MG63 (cell line): ENCODE results near the gene NEURL1. TPM values are rescaled to one million over a fixed set of nuclear protein-coding genes. Genes with fewer than 3 reads are reported as not detected.

Source experiments
- DNase-seq: peaks from one replicate; pipeline ENCODE4 v3.0.0-alpha.2; 2020
- H3K27me3 ChIP-seq: fragments of 250-450 bp; sonication (Bioruptor Pico); 2 replicates; pipeline ENCODE4 v1.5.1; 2020; ENCODE audit warnings: mild to moderate bottlenecking, moderate library complexity
- H3K36me3 ChIP-seq: fragments of 250-450 bp; sonication (Bioruptor Pico); 2 replicates; pipeline ENCODE4 v1.5.1; 2020; ENCODE audit warnings: mild to moderate bottlenecking, moderate library complexity
- H3K4me3 ChIP-seq: fragments of 250-450 bp; sonication (Bioruptor Pico); 2 replicates; pipeline ENCODE4 v1.5.1; 2020; ENCODE audit warnings: mild to moderate bottlenecking, moderate library complexity
- H3K9me3 ChIP-seq: fragments of 250-450 bp; sonication (Bioruptor Pico); 2 replicates; pipeline ENCODE4 v1.5.1; 2020; ENCODE audit warnings: mild to moderate bottlenecking, moderate library complexity
- total RNA-seq: library from RNA; depleted of rRNA; stranded (reverse); fragments of >200 nt; shearing (Covaris generic); gene quantifications from 2 replicates; pipeline ENCODE4 v1.2.3, GENCODE V29; 2014; ENCODE audit warnings: low replicate concordance

NEURL1 gene
- total RNA-seq, 1 experiment from 2014 or later = not detected

- DNase-seq = no peak
- Histone ChIP-seq H3K36me3 (no peaks in the 10 kb centered on the region), H3K27me3 (no peaks in the 10 kb centered on the region), H3K4me3 (no peak overlapping the region), H3K9me3 (no peaks in the 10 kb centered on the region)
Measured at GRCh38 chr10:103546401-103546800, 52.9 kb downstream of the NEURL1 start.

- Histone ChIP-seq H3K9me3 (no peaks in the 10 kb centered on the region), H3K4me3 (no peak overlapping the region), H3K36me3 (no peaks in the 10 kb centered on the region), H3K27me3 (no peaks in the 10 kb centered on the region)
- no peak for DNase-seq
Measured at GRCh38 chr10:103547391-103547946, 54.0 kb downstream of the NEURL1 start.

- no peak overlapping the region for H3K4me3 ChIP-seq
- no peaks in the 10 kb centered on the region for H3K27me3 ChIP-seq
- no peaks in the 10 kb centered on the region for H3K36me3 ChIP-seq
- no peak for DNase-seq
- H3K9me3 ChIP-seq = no peaks in the 10 kb centered on the region
Measured at GRCh38 chr10:103548006-103548405, 54.5 kb downstream of the NEURL1 start.

GRCh38 chr10:103548581-103549348, 55.3 kb downstream of the NEURL1 start:
- Histone ChIP-seq H3K36me3 (no peaks in the 10 kb centered on the region), H3K27me3 (no peaks in the 10 kb centered on the region), H3K4me3 (no peak overlapping the region), H3K9me3 (no peaks in the 10 kb centered on the region)
- no peak for DNase-seq

- H3K27me3 ChIP-seq = no peaks in the 10 kb centered on the region
- H3K9me3 ChIP-seq = no peaks in the 10 kb centered on the region
- DNase-seq = no peak
- no peaks in the 10 kb centered on the region for H3K36me3 ChIP-seq
- no peak overlapping the region for H3K4me3 ChIP-seq
Measured at GRCh38 chr10:103549349-103549685, 55.8 kb downstream of the NEURL1 start.

- no peak for DNase-seq
- Histone ChIP-seq H3K27me3 (no peaks in the 10 kb centered on the region), H3K9me3 (no peaks in the 10 kb centered on the region), H3K36me3 (no peaks in the 10 kb centered on the region), H3K4me3 (no peak overlapping the region)
Measured at GRCh38 chr10:103550229-103550628, 56.7 kb downstream of the NEURL1 start.

GRCh38 chr10:103551619-103552602, 58.4 kb downstream of the NEURL1 start:
- Histone ChIP-seq H3K27me3 (no peaks in the 10 kb centered on the region), H3K36me3 (no peaks in the 10 kb centered on the region), H3K9me3 (no peaks in the 10 kb centered on the region), H3K4me3 (no peak overlapping the region)
- no peak for DNase-seq

- DNase-seq = no peak
- Histone ChIP-seq H3K36me3 (no peaks in the 10 kb centered on the region), H3K27me3 (no peaks in the 10 kb centered on the region), H3K9me3 (no peaks in the 10 kb centered on the region), H3K4me3 (no peak overlapping the region)
Measured at GRCh38 chr10:103552856-103553742, 59.6 kb downstream of the NEURL1 start.

GRCh38 chr10:103553743-103554487, 60.4 kb downstream of the NEURL1 start:
- H3K4me3 ChIP-seq = no peak overlapping the region
- DNase-seq = no peak
- H3K36me3 ChIP-seq = no peaks in the 10 kb centered on the region
- no peaks in the 10 kb centered on the region for H3K9me3 ChIP-seq
- H3K27me3 ChIP-seq = no peaks in the 10 kb centered on the region

- Histone ChIP-seq H3K9me3 (no peaks in the 10 kb centered on the region), H3K4me3 (no peak overlapping the region), H3K27me3 (no peaks in the 10 kb centered on the region), H3K36me3 (no peaks in the 10 kb centered on the region)
- peak; percentile 39 for DNase-seq
Measured at GRCh38 chr10:103554488-103555324, 61.2 kb downstream of the NEURL1 start.

GRCh38 chr10:103555325-103555649, 61.8 kb downstream of the NEURL1 start:
- no peak for DNase-seq
- H3K36me3 ChIP-seq = no peaks in the 10 kb centered on the region
- no peaks in the 10 kb centered on the region for H3K9me3 ChIP-seq
- no peaks in the 10 kb centered on the region for H3K27me3 ChIP-seq
- no peak overlapping the region for H3K4me3 ChIP-seq

GRCh38 chr10:103555712-103556111, 62.2 kb downstream of the NEURL1 start:
- Histone ChIP-seq H3K27me3 (no peaks in the 10 kb centered on the region), H3K9me3 (no peaks in the 10 kb centered on the region), H3K4me3 (no peak overlapping the region), H3K36me3 (no peaks in the 10 kb centered on the region)
- no peak for DNase-seq

- H3K4me3 ChIP-seq = no peak overlapping the region
- DNase-seq = no peak
- no peaks in the 10 kb centered on the region for H3K27me3 ChIP-seq
- no peaks in the 10 kb centered on the region for H3K36me3 ChIP-seq
- no peaks in the 10 kb centered on the region for H3K9me3 ChIP-seq
Measured at GRCh38 chr10:103556383-103557007, 63.0 kb downstream of the NEURL1 start.

GRCh38 chr10:103557455-103557854, 64.0 kb downstream of the NEURL1 start:
- Histone ChIP-seq H3K36me3 (no peaks in the 10 kb centered on the region), H3K27me3 (no peaks in the 10 kb centered on the region), H3K9me3 (no peaks in the 10 kb centered on the region), H3K4me3 (no peak overlapping the region)
- no peak for DNase-seq

GRCh38 chr10:103558911-103559310, 65.4 kb downstream of the NEURL1 start:
- no peaks in the 10 kb centered on the region for H3K27me3 ChIP-seq
- no peak for DNase-seq
- H3K36me3 ChIP-seq = no peaks in the 10 kb centered on the region

More at GRCh38 chr10:103558911-103559310, 65.4 kb downstream of the NEURL1 start:
- Histone ChIP-seq H3K9me3 (no peaks in the 10 kb centered on the region), H3K4me3 (no peak overlapping the region)
